Smooth muscle cell (in vitro differentiated cells): ENCODE results near the gene NAV3. TPM values are rescaled to one million over a fixed set of nuclear protein-coding genes. Genes with fewer than 3 reads are reported as not detected.

Experiments
- DNase-seq: peaks from one replicate; lab custom pipeline; 2025; ENCODE audit not compliant: unreplicated experiment; lab: John Stamatoyannopoulos, UW
- H2AFZ ChIP-seq: fragments of 200-600 bp; sonication (generic); 2 replicates; pipeline ENCODE4 v1.6.0; 2016; ENCODE audit warnings: antibody characterized with exemption, low read depth, mild to moderate bottlenecking
- H3F3A ChIP-seq: fragments of 200-600 bp; sonication (generic); 2 replicates; pipeline ENCODE4 v1.6.0; 2017; ENCODE audit warnings: antibody characterized with exemption, low read depth
- H3K27ac ChIP-seq: fragments of 200-600 bp; sonication (generic); 2 replicates; pipeline ENCODE4 v1.5.1; 2016; ENCODE audit warnings: low read depth, mild to moderate bottlenecking
- H3K27me3 ChIP-seq: fragments of 200-600 bp; sonication (generic); 2 replicates; pipeline ENCODE4 v1.6.1; 2016; ENCODE audit warnings: low read depth, mild to moderate bottlenecking
- H3K36me3 ChIP-seq: fragments of 200-600 bp; sonication (generic); 2 replicates; pipeline ENCODE4 v1.5.1; 2016; ENCODE audit warnings: low read depth
- H3K4me1 ChIP-seq: fragments of 200-600 bp; sonication (generic); 2 replicates; pipeline ENCODE4 v1.5.1; 2016; ENCODE audit warnings: low read depth
- H3K4me2 ChIP-seq: fragments of 200-600 bp; sonication (generic); 2 replicates; pipeline ENCODE4 v1.6.0; 2016; ENCODE audit warnings: mild to moderate bottlenecking
- H3K4me3 ChIP-seq: fragments of 200-600 bp; sonication (generic); 2 replicates; pipeline ENCODE4 v1.5.1; 2016; ENCODE audit warnings: mild to moderate bottlenecking
- H3K79me2 ChIP-seq: fragments of 200-600 bp; sonication (generic); 2 replicates; pipeline ENCODE4 v1.6.0; 2016; ENCODE audit warnings: low read depth, mild to moderate bottlenecking
- H3K9ac ChIP-seq: fragments of 200-600 bp; sonication (generic); 2 replicates; pipeline ENCODE4 v1.6.0; 2016; ENCODE audit warnings: low read depth
- H3K9me3 ChIP-seq: fragments of 200-600 bp; sonication (generic); replicated peaks from 2 replicates; pipeline ENCODE4 v1.5.1; 2016; ENCODE audit warnings: low read depth
- H4K20me1 ChIP-seq: fragments of 200-600 bp; sonication (generic); 2 replicates; pipeline ENCODE4 v1.6.0; 2016; ENCODE audit warnings: low read depth
- WGBS: methylation state at CpG from one replicate; pipeline ENCODE4 v1.1.7; 2016; ENCODE audit warnings: low lambda C conversion rate; 5-methylcytosine and 5-hydroxymethylcytosine counted together
- polyA plus RNA-seq: library from polyadenylated mRNA; unstranded; fragments of >200 nt; fragmentation: Nextera tagmentation; extraction: Ambion mirVana; gene quantifications from 2 replicates; pipeline ENCODE4 v1.2.1, GENCODE V29; 2016
- total RNA-seq: library from RNA; depleted of rRNA; stranded (reverse); fragments of >200 nt; gene quantifications from 2 replicates; pipeline ENCODE4 v1.2.3, GENCODE V29; 2014
- TF ChIP-seq, protein P1 (sequence below): fragments of 200-600 bp; sonication (generic); IDR thresholded peaks from 2 replicates; pipeline ENCODE4 v1.5.1; 2017; ENCODE audit warnings: borderline replicate concordance, mild to moderate bottlenecking, antibody characterized with exemption; ENCODE audit not compliant: insufficient read depth, poor library complexity, severe bottlenecking

The NAV3 gene
- total and polyA plus RNA-seq, 2 experiments from 2014 or later: 8.0 to 31.0 TPM

- no peak for DNase-seq
- H4K20me1 ChIP-seq: no peaks in the 10 kb centered on the region
- H2AFZ ChIP-seq: no peak overlapping the region
- no peak overlapping the region for H3K27ac ChIP-seq
- H3K79me2 ChIP-seq: no peaks in the 10 kb centered on the region
- no peaks in the 10 kb centered on the region for H3K36me3 ChIP-seq
- no peaks in the 10 kb centered on the region for H3F3A ChIP-seq
- no peaks in the 10 kb centered on the region for H3K27me3 ChIP-seq
- 90% methylated on average over 1 of the region's 1 CpG for WGBS
- no peaks in the 10 kb centered on the region for H3K9me3 ChIP-seq
- no peak overlapping the region for H3K4me3 ChIP-seq
- TF ChIP-seq, protein P1, sequence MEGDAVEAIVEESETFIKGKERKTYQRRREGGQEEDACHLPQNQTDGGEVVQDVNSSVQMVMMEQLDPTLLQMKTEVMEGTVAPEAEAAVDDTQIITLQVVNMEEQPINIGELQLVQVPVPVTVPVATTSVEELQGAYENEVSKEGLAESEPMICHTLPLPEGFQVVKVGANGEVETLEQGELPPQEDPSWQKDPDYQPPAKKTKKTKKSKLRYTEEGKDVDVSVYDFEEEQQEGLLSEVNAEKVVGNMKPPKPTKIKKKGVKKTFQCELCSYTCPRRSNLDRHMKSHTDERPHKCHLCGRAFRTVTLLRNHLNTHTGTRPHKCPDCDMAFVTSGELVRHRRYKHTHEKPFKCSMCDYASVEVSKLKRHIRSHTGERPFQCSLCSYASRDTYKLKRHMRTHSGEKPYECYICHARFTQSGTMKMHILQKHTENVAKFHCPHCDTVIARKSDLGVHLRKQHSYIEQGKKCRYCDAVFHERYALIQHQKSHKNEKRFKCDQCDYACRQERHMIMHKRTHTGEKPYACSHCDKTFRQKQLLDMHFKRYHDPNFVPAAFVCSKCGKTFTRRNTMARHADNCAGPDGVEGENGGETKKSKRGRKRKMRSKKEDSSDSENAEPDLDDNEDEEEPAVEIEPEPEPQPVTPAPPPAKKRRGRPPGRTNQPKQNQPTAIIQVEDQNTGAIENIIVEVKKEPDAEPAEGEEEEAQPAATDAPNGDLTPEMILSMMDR: no peak
- H3K9ac ChIP-seq: no peak overlapping the region
- no peak overlapping the region for H3K4me2 ChIP-seq
- H3K4me1 ChIP-seq: no peaks in the 10 kb centered on the region
These were observed 285.2 kb downstream of the NAV3 start for GRCh38 chr12:78115889-78116288.

- TF ChIP-seq, protein P1: no peak
- H3K4me3 ChIP-seq: no peak overlapping the region
- H3K27me3 ChIP-seq: no peaks in the 10 kb centered on the region
- no peak overlapping the region for H3K27ac ChIP-seq
- H3K9ac ChIP-seq: no peak overlapping the region
- 80% methylated on average over 6 of the region's 6 CpGs for WGBS
- DNase-seq: no peak
- no peaks in the 10 kb centered on the region for H3F3A ChIP-seq
- H3K9me3 ChIP-seq: no peaks in the 10 kb centered on the region
- H2AFZ ChIP-seq: no peak overlapping the region
- H3K79me2 ChIP-seq: no peaks in the 10 kb centered on the region
- no peaks in the 10 kb centered on the region for H3K36me3 ChIP-seq
- no peaks in the 10 kb centered on the region for H3K4me1 ChIP-seq
- H4K20me1 ChIP-seq: no peaks in the 10 kb centered on the region
- H3K4me2 ChIP-seq: no peak overlapping the region
These were observed 287.3 kb downstream of the NAV3 start for GRCh38 chr12:78118036-78118435.

- H3F3A ChIP-seq: no peaks in the 10 kb centered on the region
- 92% methylated on average over 2 of the region's 2 CpGs for WGBS
- no peaks in the 10 kb centered on the region for H3K4me1 ChIP-seq
- TF ChIP-seq, protein P1: no peak
- no peak overlapping the region for H2AFZ ChIP-seq
- no peaks in the 10 kb centered on the region for H3K27me3 ChIP-seq
- H3K4me2 ChIP-seq: no peak overlapping the region
- no peaks in the 10 kb centered on the region for H3K79me2 ChIP-seq
- no peaks in the 10 kb centered on the region for H3K9me3 ChIP-seq
- no peak overlapping the region for H3K9ac ChIP-seq
- H4K20me1 ChIP-seq: no peaks in the 10 kb centered on the region
- H3K4me3 ChIP-seq: no peak overlapping the region
- H3K27ac ChIP-seq: no peak overlapping the region
- DNase-seq: no peak
- no peaks in the 10 kb centered on the region for H3K36me3 ChIP-seq
These were observed 287.8 kb downstream of the NAV3 start for GRCh38 chr12:78118486-78118885.

DNA sequence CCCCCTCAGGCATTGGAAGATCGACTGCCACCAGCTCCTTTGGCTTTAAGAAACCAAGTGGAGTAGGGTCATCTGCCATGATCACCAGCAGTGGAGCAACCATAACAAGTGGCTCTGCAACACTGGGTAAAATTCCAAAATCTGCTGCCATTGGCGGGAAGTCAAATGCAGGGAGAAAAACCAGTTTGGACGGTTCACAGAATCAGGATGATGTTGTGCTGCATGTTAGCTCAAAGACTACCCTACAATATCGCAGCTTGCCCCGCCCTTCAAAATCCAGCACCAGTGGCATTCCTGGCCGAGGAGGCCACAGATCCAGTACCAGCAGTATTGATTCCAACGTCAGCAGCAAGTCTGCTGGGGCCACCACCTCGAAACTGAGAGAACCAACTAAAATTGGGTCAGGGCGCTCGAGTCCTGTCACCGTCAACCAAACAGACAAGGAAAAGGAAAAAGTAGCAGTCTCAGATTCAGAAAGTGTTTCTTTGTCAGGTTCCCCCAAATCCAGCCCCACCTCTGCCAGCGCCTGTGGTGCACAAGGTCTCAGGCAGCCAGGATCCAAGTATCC, 288.7 kb downstream of the NAV3 start:
- DNase-seq: no peak
- 93% methylated on average over 12 of the region's 12 CpGs for WGBS
- no peaks in the 10 kb centered on the region for H3K36me3 ChIP-seq

More for the DNA sequence above, 288.7 kb downstream of the NAV3 start:
- H3K4me3 ChIP-seq: no peak overlapping the region
- no peaks in the 10 kb centered on the region for H3K4me1 ChIP-seq
- no peak overlapping the region for H3K27ac ChIP-seq
- H3F3A ChIP-seq: no peaks in the 10 kb centered on the region
- H3K9ac ChIP-seq: no peak overlapping the region
- H3K4me2 ChIP-seq: no peak overlapping the region
- H3K79me2 ChIP-seq: no peaks in the 10 kb centered on the region
- no peaks in the 10 kb centered on the region for H4K20me1 ChIP-seq
- no peaks in the 10 kb centered on the region for H3K9me3 ChIP-seq
- no peak overlapping the region for H2AFZ ChIP-seq
- H3K27me3 ChIP-seq: no peaks in the 10 kb centered on the region
- TF ChIP-seq, protein P1: no peak
